Transverse colon (tissue), 3 donors: ENCODE data around the gene SCN3A.

Experiments used
- CTCF ChIP-seq, 5 experiments: fragments of 200-600 bp in 3 of 5; fragments of 450-650 bp in 2 of 5; sonication (generic) in 3 of 5; IDR thresholded peaks; 1 replicate in 2 of 5; 2 replicates in 3 of 5; pipeline ENCODE4 v1.5.1; 2016 to 2017; ENCODE audit warnings: antibody characterized with exemption in 5 of 5, inconsistent platforms in 3 of 5, mild to moderate bottlenecking in 2 of 5, moderate library complexity in 1 of 5
- EP300 ChIP-seq: sonication (generic); formaldehyde crosslinking; IDR thresholded peaks from one replicate; pipeline ENCODE4 v1.6.1; 2017; ENCODE audit warnings: antibody characterized with exemption, low read depth
- POLR2A ChIP-seq: fragments of 450-650 bp; IDR thresholded peaks from one replicate; pipeline ENCODE4 v1.6.1; 2016; ENCODE audit warnings: antibody characterized with exemption, mild to moderate bottlenecking, moderate library complexity

GRCh38 chr2:165057308-165057707, 146.5 kb downstream of the SCN3A start:
- TF ChIP-seq EP300 (no peak), POLR2A (no peak), CTCF (IDR thresholded peaks at IDR 0.05) (no peak)
